BJ (cell line): ENCODE data around the gene RAD51B. TPM values are rescaled to one million over a fixed set of nuclear protein-coding genes. Genes with fewer than 3 reads are reported as not detected.
"Not testable (repeated sequence)": the region's sequence is repeated elsewhere in the genome, so short reads cannot be mapped to it uniquely, and the experiment has no call there.

ENCODE experiments used
- CTCF ChIA-PET: fragments of 350-600 bp; formaldehyde crosslinking; extraction: SDS; loops from one replicate; lab custom pipeline; 2021; ENCODE audit warnings: antibody characterized with exemption, inconsistent platforms; lab: Yijun Ruan, JAX
- POLR2A ChIA-PET: fragments of 300-600 bp; sonication (Branson Sonifier 250); formaldehyde crosslinking; extraction: SDS; loops from one replicate; lab custom pipeline; 2021; ENCODE audit warnings: antibody characterized with exemption; lab: Charles Lee
- DNase-seq: peaks from one replicate; pipeline ENCODE4 v3.0.0-alpha.2; 2011; ENCODE audit warnings: low read depth
- H3K27me3 ChIP-seq: 2 replicates; pipeline ENCODE4 v1.6.0; 2011; ENCODE audit warnings: low read length; ENCODE audit not compliant: control insufficient read depth, insufficient read depth
- H3K36me3 ChIP-seq: 2 replicates; pipeline ENCODE4 v1.5.1; 2011; ENCODE audit warnings: low read length; ENCODE audit not compliant: control insufficient read depth, insufficient read depth
- H3K4me3 ChIP-seq: 2 replicates; pipeline ENCODE4 v1.5.1; 2011; ENCODE audit warnings: low read depth, mild to moderate bottlenecking, control low read depth, low read length
- CTCF ChIP-seq: IDR thresholded peaks from 2 replicates; pipeline ENCODE4 v1.5.1; 2011; ENCODE audit warnings: low read depth, mild to moderate bottlenecking, control low read depth, inconsistent platforms, low read length, moderate library complexity; ENCODE audit not compliant: insufficient read depth
- polyA plus RNA-seq: library from polyadenylated mRNA; depleted of rRNA; stranded (reverse); fragments of >200 nt; gene quantifications from 2 replicates; pipeline ENCODE4 v1.2.3, GENCODE V29; 2011

Gene RAD51B
- polyA plus RNA-seq, 1 experiment: 5.6 TPM

GRCh38 chr14:68215629-68216028, 396.1 kb downstream of the RAD51B start:
- no peak for TF ChIP-seq CTCF
- CTCF ChIA-PET: no interaction called here
- H3K4me3 ChIP-seq: no peak overlapping the region
- H3K36me3 ChIP-seq: no peaks in the 10 kb centered on the region
- POLR2A ChIA-PET: no interaction called here
- no peak for DNase-seq
- no peaks in the 10 kb centered on the region for H3K27me3 ChIP-seq

GRCh38 chr14:68216079-68216478, 396.5 kb downstream of the RAD51B start:
- CTCF ChIA-PET: no interaction called here
- TF ChIP-seq CTCF: no peak
- H3K36me3 ChIP-seq: no peaks in the 10 kb centered on the region
- H3K4me3 ChIP-seq: no peak overlapping the region
- no peak for DNase-seq
- H3K27me3 ChIP-seq: no peaks in the 10 kb centered on the region
- POLR2A ChIA-PET: no interaction called here

GRCh38 chr14:68216957-68217356, 397.4 kb downstream of the RAD51B start:
- Histone ChIP-seq H3K4me3 (no peak overlapping the region), H3K36me3 (no peaks in the 10 kb centered on the region), H3K27me3 (no peaks in the 10 kb centered on the region)
- DNase-seq: no peak
- ChIA-PET POLR2A (no interaction called here), CTCF (no interaction called here)
- TF ChIP-seq CTCF: no peak

GRCh38 chr14:68217791-68218340, 398.3 kb downstream of the RAD51B start:
- no peak overlapping the region for H3K4me3 ChIP-seq
- no peaks in the 10 kb centered on the region for H3K27me3 ChIP-seq
- no peak for DNase-seq
- no peak for TF ChIP-seq CTCF
- H3K36me3 ChIP-seq: no peaks in the 10 kb centered on the region
- POLR2A ChIA-PET: no interaction called here
- CTCF ChIA-PET: no interaction called here

GRCh38 chr14:68219407-68219806, 399.8 kb downstream of the RAD51B start:
- no peak for DNase-seq
- POLR2A ChIA-PET: no interaction called here
- CTCF ChIA-PET: no interaction called here

GRCh38 chr14:68221046-68221445, 401.5 kb downstream of the RAD51B start:
- H3K4me3 ChIP-seq, CTCF ChIA-PET, H3K27me3 ChIP-seq, POLR2A ChIA-PET, DNase-seq, H3K36me3 ChIP-seq: not testable (repeated sequence)

More at GRCh38 chr14:68219407-68219806, 399.8 kb downstream of the RAD51B start:
- H3K4me3 ChIP-seq: no peak overlapping the region
- TF ChIP-seq CTCF: no peak
- H3K27me3 ChIP-seq: no peaks in the 10 kb centered on the region
- H3K36me3 ChIP-seq: no peaks in the 10 kb centered on the region
